HG03196 (cell line): ENCODE results near the gene SOCS3.

Source experiments
- ATAC-seq: cut with Tn5 transposase; IDR thresholded peaks from one replicate; pipeline ENCODE4 v1.9.1; 2021; ENCODE audit not compliant: unreplicated experiment

SOCS3 gene

GRCh38 chr17:78359997-78360370, at the start of gene SOCS3:
TSS of gene SOCS3 (minus strand) at chr17:78360077. CDS start at chr17:78359095, 982 bp downstream.
- ATAC-seq: no peak

DNA sequence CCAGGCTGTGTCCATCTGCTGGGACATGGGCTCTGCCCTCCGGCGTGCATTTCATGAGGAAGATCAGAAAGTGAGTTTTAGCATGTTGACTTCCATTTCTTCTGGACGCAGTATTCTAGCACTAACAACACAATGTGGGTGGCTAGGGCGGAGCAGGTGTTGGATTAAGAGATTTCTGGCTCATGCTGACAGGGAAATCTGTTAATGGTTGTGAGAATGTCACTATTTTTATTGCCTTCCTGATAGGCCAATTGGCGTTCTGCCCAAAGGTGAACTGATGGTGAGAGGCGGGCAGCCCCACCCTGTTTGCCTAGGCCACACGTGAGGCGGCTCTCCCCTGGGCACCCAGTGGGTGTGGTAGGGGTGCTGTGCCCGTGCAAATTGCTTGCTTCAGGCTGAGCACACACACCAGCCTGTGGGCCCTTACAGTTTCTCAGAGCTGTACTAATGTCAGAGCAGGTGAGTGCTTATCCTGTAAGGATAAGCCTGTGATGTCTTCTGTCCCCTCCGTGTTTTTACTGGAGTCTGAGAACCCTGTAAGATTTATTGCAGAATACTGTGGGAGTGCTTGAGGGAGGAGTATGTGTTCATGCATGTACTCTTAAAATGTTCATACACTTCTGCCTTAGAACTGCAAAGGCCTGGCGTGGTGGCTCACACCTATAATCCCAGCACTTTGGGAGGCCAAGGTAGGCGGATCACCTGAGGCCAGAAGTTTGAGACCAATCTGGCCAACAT, 49.5 kb upstream of the SOCS3 start:
- ATAC-seq: no peak

- ATAC-seq: no peak
Observed at GRCh38 chr17:78408476-78409050, 48.7 kb upstream of the SOCS3 start.

DNA sequence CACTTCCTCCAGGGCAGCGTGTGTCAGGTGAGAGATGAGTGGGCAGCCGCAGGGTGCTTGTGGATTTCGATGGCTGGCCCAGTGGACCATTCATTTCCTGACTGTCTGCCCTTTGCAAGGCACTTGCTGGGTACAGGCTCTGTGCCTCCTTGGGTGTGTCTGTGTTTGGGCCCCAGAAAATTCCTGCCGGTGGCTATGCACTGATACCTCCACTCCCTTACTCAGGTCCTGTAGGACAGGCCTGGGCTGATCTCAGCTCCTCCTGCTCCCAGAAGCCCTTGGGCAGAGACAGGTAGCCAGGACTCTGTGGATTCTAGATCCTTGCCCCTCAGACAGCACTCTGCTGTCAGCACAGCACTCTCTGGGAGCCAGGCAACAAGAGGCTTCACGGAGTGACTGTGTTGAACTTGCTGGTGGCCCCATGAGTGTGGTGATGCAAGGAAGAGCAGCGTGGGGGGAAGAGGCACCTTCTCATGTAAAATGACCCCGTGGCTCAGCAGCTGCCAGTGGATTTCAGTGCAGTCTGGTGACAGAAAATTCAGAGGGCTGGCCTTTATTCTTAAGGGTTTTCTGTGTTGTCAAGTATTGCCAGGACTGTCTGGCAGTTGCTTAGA, 47.6 kb upstream of the SOCS3 start:
- no peak for ATAC-seq

DNA sequence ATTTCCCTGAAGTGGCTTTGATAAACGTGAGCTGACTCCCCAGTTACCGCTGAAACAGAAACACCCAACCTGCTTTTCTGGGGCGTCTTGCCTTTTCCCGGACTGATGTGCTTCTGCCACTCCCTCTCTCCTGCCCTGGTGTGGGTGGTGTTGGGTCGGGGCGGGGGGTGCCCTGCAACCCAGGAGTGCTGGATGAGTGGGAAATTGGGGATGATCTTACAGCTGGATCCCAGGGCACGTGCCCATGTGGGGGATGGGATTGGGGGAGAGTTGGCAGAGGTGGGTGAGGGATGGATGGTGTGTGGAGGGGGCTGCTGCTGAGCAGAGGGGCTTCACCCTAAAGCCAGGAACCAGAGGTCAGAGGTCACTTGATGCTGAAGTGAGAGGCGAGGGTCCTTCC, 47.0 kb upstream of the SOCS3 start:
- ATAC-seq: no peak

GRCh38 chr17:78406396-78406795, 46.5 kb upstream of the SOCS3 start:
- no peak for ATAC-seq

DNA sequence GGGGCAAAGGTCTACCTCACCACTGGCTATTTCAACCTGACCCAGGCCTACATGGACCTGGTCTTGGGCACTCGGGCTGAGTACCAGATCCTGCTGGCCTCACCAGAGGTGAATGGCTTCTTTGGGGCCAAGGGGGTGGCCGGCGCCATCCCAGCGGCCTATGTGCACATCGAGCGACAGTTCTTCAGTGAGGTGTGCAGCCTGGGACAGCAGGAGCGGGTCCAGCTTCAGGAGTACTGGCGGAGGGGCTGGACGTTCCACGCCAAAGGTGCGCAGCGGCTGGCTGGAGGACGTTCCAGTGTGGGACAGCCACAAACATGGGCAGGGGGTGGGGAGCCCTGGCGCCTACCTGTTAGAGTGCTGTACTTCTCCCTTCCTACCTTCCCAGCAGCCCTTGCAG, 43.9 kb upstream of the SOCS3 start:
- ATAC-seq: no peak

DNA sequence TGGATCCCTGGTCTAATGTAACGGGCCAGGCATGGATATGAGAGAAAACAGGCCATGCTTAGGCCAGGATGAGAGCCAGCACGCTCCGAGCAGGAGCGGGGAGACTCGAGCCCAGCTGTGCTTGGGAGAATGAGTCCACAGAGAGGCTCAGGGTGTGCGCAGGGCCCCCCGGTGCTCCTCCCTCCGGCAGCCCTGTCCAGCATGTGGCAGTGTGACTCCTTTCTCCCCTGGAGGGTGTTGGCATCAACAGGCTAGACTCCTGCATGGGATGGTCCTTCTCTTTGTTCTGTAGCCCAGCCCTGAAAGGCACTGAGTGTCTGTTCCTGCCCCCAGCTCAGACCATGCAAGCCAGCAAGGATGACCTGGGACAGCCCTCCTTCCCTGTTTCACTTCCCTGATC, 42.0 kb upstream of the SOCS3 start:
- no peak for ATAC-seq

- no peak for ATAC-seq
Observed at GRCh38 chr17:78401246-78401645, 41.4 kb upstream of the SOCS3 start.

- ATAC-seq: no peak
Observed at GRCh38 chr17:78400581-78401240, 40.8 kb upstream of the SOCS3 start.

DNA sequence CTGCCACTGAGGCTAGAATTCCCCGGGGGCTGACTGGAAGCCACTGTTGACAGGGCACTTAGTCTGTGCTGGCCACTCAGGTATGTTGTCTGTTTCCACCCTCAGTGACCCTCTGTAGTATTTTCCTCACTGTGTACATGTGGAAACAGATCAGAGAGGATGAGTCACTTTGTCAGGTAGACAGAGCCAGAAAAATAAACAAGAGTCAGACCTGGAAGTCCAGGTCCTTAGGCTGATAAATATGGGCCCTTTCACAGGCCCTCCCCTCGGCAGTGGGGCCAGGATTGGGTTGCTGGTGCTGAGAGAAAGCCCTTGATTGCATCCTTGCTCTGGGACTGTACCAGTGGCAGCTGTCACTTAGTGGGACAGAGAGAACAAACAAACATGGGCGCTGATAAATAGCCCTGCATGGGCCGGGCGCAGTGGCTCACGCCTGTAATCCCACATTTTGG, 39.8 kb upstream of the SOCS3 start:
- ATAC-seq: no peak

DNA sequence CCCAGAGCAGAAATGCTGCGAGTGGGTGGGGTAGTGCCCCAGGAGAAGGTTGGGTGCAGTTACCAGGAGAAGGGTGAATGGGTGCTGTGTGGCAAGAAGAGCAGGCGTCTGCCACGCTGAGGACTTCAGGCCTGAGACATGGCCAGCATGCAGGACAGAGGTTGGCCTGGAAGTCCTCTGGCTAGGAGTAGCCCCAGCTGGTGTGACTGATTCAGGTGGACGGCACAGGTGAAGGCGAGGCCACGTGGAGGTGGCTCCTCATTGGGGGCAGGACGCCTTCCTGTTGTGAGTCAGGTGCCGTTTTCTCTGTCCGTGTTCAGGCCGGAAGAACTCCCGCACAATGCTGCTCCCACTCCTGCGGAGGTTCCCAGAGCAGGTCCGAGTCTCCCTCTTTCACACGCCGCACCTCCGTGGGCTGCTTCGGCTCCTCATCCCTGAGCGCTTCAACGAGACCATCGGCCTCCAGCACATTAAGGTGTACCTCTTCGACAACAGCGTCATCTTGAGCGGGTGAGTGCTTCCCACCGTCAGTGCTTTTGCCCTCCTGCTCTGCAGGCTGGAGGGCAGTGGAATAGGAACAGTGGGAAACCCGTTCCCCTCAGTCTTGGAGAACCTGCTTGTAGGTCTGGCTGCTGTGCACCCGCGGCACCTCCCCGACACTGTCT, 39.3 kb upstream of the SOCS3 start:
- ATAC-seq: no peak

GRCh38 chr17:78398390-78398789, 38.5 kb upstream of the SOCS3 start:
- ATAC-seq: no peak

GRCh38 chr17:78397681-78398101, 37.8 kb upstream of the SOCS3 start:
- no peak for ATAC-seq

GRCh38 chr17:78396441-78397337, 36.8 kb upstream of the SOCS3 start:
- no peak for ATAC-seq

DNA sequence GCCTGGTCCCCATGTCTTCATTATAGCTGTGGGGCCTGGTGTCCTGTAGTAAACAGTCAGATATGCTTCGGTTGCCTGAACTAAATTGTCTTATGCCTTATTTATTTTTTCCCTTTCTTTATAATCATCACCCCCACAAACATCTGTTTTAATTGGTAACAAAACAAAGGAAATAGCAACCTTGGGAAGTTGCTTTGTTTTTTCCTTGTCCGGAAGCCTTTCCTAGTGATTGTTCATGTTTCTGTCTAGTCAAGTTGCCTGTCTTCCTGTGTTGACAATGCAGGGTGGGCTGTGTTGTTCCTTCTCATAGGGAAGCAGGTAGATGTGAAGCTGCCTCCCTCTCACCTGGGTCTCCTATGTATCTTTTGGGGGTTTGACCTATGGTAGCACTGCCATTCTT, 35.3 kb upstream of the SOCS3 start:
- no peak for ATAC-seq

- ATAC-seq: no peak
Observed at GRCh38 chr17:78394209-78394608, 34.3 kb upstream of the SOCS3 start.

DNA sequence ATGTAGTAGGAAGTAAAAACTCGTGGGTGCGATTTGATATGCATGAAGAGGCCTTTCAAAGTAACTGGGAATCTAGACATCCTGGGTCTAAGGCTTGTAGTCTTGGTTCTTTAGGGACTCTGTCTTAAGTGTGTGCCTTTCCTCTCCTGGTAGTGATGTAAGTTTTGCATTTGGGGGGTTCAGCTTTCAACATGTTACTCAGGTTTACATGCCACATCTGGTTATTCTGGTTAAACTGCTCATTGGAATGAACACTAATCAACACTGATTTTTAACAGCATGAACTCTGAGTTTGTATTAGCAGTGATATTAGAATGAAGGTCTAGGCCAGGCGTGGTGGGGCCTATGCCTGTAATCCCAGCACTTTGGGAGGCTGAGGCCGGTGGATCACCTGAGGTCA, 33.7 kb upstream of the SOCS3 start:
- ATAC-seq: no peak

- ATAC-seq: no peak
Observed at GRCh38 chr17:78392295-78392694, 32.4 kb upstream of the SOCS3 start.

GRCh38 chr17:78391843-78392242, 32.0 kb upstream of the SOCS3 start:
- ATAC-seq: no peak
